Choroid plexus epithelial cell (primary cell): ENCODE results near the gene SPNS3.

Experiments used
- DNase-seq: peaks from one replicate; pipeline ENCODE4 v3.0.0-alpha.2; 2010; ENCODE audit warnings: low read depth
- H3K4me3 ChIP-seq: 2 replicates; pipeline ENCODE4 v1.5.1; 2011; ENCODE audit warnings: low read depth, mild to moderate bottlenecking, control low read depth, low read length, moderate library complexity
- CTCF ChIP-seq: conservative IDR thresholded peaks from 2 replicates; pipeline ENCODE4 v1.5.1; 2011; ENCODE audit warnings: low read depth, mild to moderate bottlenecking, control low read depth, inconsistent platforms, low read length, moderate library complexity

Gene SPNS3

GRCh38 chr17:4520060-4520893, 86.5 kb downstream of the SPNS3 start:
- TF ChIP-seq CTCF: no peak
- no peak overlapping the region for H3K4me3 ChIP-seq
- no peak for DNase-seq

DNA sequence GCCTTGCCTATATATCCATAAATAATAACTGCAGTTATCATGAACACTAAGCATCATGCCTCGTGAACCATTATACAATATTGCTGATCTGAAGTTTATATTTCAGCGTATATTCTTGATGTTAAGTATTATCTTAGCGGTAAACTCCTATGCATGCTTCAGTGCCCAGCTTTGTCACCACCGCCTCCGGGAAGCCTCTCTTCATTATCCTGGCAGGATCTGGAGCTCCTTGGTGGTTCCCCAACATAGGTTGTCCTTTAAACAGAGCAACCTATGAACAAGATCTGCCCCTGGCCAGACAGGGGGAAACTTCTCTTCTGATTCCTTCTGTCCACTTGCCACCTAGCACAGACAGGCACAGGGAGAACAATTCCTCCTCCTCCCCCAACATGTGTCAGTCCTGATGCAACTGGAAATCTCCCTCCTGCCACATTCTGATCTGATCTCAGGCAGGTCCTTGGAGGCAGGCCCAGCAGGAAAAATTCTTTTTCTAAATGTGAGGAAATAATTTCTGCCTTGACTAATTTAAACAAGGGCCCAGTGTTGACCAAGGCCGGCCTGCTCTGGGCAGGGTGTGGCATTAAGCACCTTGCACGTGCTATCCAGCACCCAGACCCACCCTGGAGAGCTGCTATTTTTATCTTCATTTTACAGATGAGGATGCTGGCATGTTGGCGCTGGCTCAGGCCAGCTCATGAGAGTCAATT, 87.3 kb downstream of the SPNS3 start:
- peak; percentile 71 for DNase-seq
- no peak for TF ChIP-seq CTCF
- H3K4me3 ChIP-seq: no peak overlapping the region

DNA sequence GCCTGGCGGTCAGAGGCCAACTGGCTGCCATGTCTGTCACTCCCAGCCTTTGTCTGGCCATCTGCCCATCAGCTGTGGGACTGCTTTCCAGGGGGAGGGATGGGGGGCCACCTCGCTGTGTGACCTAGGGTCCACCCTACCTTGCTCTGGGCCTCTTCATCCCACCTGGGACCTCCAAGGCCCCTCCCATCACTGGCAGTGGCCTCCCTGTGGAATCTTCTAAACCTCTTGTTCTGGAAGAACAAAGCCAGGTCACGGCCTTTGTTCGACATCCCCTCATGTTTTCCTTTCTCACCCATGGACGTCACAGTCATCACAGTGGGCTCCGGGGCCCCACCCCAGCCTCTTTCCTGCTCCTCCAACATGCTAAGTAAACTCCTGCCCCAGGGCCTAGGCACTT, 88.9 kb downstream of the SPNS3 start:
- no peak for DNase-seq
- TF ChIP-seq CTCF: no peak
- no peak overlapping the region for H3K4me3 ChIP-seq

DNA sequence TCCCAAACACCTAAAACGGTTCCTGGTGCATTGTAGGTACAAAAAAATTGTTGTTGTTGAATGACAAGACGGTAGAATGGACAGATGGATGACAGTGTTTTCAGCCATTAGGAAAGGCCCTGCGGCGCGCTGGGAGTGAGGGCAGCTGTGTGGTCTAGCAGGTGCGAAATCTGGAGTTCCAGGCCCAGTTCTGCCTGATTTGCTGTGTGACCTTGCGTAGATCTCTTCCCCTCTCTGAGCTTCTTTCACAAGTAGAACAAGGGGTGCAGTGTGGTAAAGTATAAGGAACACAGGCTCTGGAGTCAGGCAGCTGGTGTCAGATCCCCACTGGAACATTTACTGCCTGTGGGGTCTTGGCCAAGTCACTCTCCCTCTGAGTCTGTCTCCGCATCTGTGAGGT, 90.2 kb downstream of the SPNS3 start:
- no peak for DNase-seq
- H3K4me3 ChIP-seq: no peak overlapping the region
- TF ChIP-seq CTCF: no peak

- DNase-seq: no peak
- no peak overlapping the region for H3K4me3 ChIP-seq
- no peak for TF ChIP-seq CTCF
Measured at GRCh38 chr17:4525691-4526397, 92.1 kb downstream of the SPNS3 start.

DNA sequence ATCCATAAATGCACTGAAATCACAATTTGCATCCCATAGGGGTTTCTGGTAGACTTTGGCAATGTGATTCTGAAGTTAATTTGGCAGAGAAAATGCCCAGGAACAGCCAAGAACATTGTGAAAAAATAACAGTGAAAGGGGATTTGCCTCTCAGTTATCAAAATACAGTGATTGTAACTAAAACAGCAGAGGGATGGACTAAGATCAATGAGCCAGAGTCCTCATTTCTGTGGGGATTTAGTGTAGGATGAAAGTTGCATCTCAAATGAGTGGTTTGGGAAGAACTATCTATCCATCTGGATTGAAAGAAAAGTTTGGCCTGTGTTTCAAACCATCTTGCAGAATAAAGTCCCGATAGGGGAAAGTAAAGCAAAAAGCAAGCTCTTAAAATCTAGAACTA, 93.4 kb downstream of the SPNS3 start:
- DNase-seq: no peak
- H3K4me3 ChIP-seq: no peak overlapping the region
- TF ChIP-seq CTCF: no peak
